Upper lobe of right lung (tissue), 1 donor: Measurements from ENCODE around the gene KLHL22. TPM values are rescaled to one million over a fixed set of nuclear protein-coding genes. Genes with fewer than 3 reads are reported as not detected.
"Not testable (repeated sequence)": the region's sequence is repeated elsewhere in the genome, so short reads cannot be mapped to it uniquely, and the experiment has no call there.

Experiments
- ATAC-seq: fragments of 200-7000 bp; cut with Tn5 transposase; one replicate; pipeline ENCODE4 v1.9.1; 2020; ENCODE audit warnings: mild to moderate bottlenecking, moderate library complexity
- DNase-seq: peaks from one replicate; pipeline ENCODE4 v3.0.0-alpha.2; 2020
- H3K27ac ChIP-seq: fragments of 200-600 bp; one replicate; pipeline ENCODE4 v1.8.0; 2022
- H3K27me3 ChIP-seq: fragments of 200-600 bp; one replicate; pipeline ENCODE4 v1.8.0; 2022; ENCODE audit warnings: mild to moderate bottlenecking
- H3K36me3 ChIP-seq: fragments of 200-600 bp; one replicate; pipeline ENCODE4 v1.8.0; 2022
- H3K4me1 ChIP-seq: fragments of 200-600 bp; one replicate; pipeline ENCODE4 v1.8.0; 2022
- H3K4me3 ChIP-seq: fragments of 200-600 bp; one replicate; pipeline ENCODE4 v1.8.0; 2022; ENCODE audit warnings: mild to moderate bottlenecking
- H3K9me3 ChIP-seq: fragments of 200-600 bp; one replicate; pipeline ENCODE4 v1.8.0; 2022
- CTCF ChIP-seq: fragments of 200-600 bp; IDR thresholded peaks from one replicate; pipeline ENCODE4 v1.8.0; 2022; ENCODE audit warnings: antibody characterized with exemption
- intact Hi-C: fragments of 100-400 bp; cut with DNase I; formaldehyde crosslinking; loops from one replicate; pipeline ENCODE4 v1.11.0; 2022
- total RNA-seq: library from RNA; stranded (reverse); fragmentation: NEBNext Ultra II Directional; extraction: Animal tissue kit (Norgen Biotek cat#: 25700); gene quantifications from one replicate; pipeline ENCODE4 v1.2.1, GENCODE V29; 2021
- donor health status: DM: no; HTN: yes; CAD: no; lungs with severe emphysema.

Gene KLHL22
- total RNA-seq, 1 donor from 2014 or later: 23.3 TPM

- no peaks in the 10 kb centered on the region for H3K9me3 ChIP-seq
- H3K4me3 ChIP-seq: no peak overlapping the region
- peaks cover 23% of the 10 kb centered on the region for H3K4me1 ChIP-seq
- DNase-seq: no peak
- no peak overlapping the region for H3K27ac ChIP-seq
- intact Hi-C loops: no loop called here
- no peaks in the 10 kb centered on the region for H3K27me3 ChIP-seq
- H3K36me3 ChIP-seq: peaks cover 8% of the 10 kb centered on the region
- no peak for ATAC-seq
- TF ChIP-seq CTCF: no peak
Measured at GRCh38 chr22:20396639-20397038, 99.0 kb downstream of the KLHL22 start.

- H3K9me3 ChIP-seq: no peaks in the 10 kb centered on the region
- H3K36me3 ChIP-seq: peaks cover 2% of the 10 kb centered on the region
- no peaks in the 10 kb centered on the region for H3K27me3 ChIP-seq
- DNase-seq (no peak), ATAC-seq (no peak)
- H3K4me1 ChIP-seq: peaks cover 23% of the 10 kb centered on the region
- TF ChIP-seq CTCF: no peak
- H3K27ac ChIP-seq: no peak overlapping the region
- no peak overlapping the region for H3K4me3 ChIP-seq
- intact Hi-C loops: no loop called here
Measured at GRCh38 chr22:20395907-20396287, 99.7 kb downstream of the KLHL22 start.

- TF ChIP-seq CTCF: no peak
- ATAC-seq: peak; percentile 1
- Histone ChIP-seq H3K36me3 (no peaks in the 10 kb centered on the region), H3K4me3 (peak overlapping the region; percentile 92), H3K4me1 (peaks cover 23% of the 10 kb centered on the region), H3K27me3 (no peaks in the 10 kb centered on the region), H3K27ac (no peak overlapping the region), H3K9me3 (no peaks in the 10 kb centered on the region)
- DNase-seq: no peak
- intact Hi-C loops: no loop called here
Measured at GRCh38 chr22:20395181-20395906, 100.3 kb downstream of the KLHL22 start.

GRCh38 chr22:20393705-20394476, 101.7 kb downstream of the KLHL22 start, which contains the start of gene ZNF74:
Gene ZNF74, plus strand, starts transcription at chr22:20394151. Its CDS starts 478 bp downstream, at chr22:20394629.
- intact Hi-C loops: no loop called here
- Histone ChIP-seq H3K4me3 (peak within 1 kb of the TSS; percentile 92), H3K9me3 (no peaks in the 10 kb centered on the region), H3K36me3 (no peaks in the 10 kb centered on the region), H3K27ac (peak within 1 kb of the TSS; percentile 82), H3K4me1 (peaks cover 23% of the 10 kb centered on the region), H3K27me3 (no peaks in the 10 kb centered on the region)
- TF ChIP-seq CTCF: no peak
- DNase-seq: peak; percentile 96
- ATAC-seq: peak; percentile 97

GRCh38 chr22:20392983-20393704, 102.5 kb downstream of the KLHL22 start:
- no peaks in the 10 kb centered on the region for H3K9me3 ChIP-seq
- DNase-seq (peak; percentile 67), ATAC-seq (no peak)
- H3K4me3 ChIP-seq: peak overlapping the region; percentile 92
- intact Hi-C loops: no loop called here
- no peaks in the 10 kb centered on the region for H3K36me3 ChIP-seq
- H3K4me1 ChIP-seq: peaks cover 23% of the 10 kb centered on the region
- H3K27me3 ChIP-seq: no peaks in the 10 kb centered on the region
- TF ChIP-seq CTCF: no peak
- H3K27ac ChIP-seq: peak overlapping the region; percentile 82

- H3K4me1 ChIP-seq: peaks cover 23% of the 10 kb centered on the region
- H3K4me3 ChIP-seq, ATAC-seq, intact Hi-C loops, DNase-seq, H3K9me3 ChIP-seq, H3K27me3 ChIP-seq, H3K36me3 ChIP-seq, H3K27ac ChIP-seq: not testable (repeated sequence)
Measured at GRCh38 chr22:20392365-20392881, 103.2 kb downstream of the KLHL22 start.
